Measurements from ENCODE around the gene NNAT. TPM values are rescaled to one million over a fixed set of nuclear protein-coding genes. Genes with fewer than 3 reads are reported as not detected.
"Not testable (repeated sequence)": the region's sequence is repeated elsewhere in the genome, so short reads cannot be mapped to it uniquely, and the experiment has no call there.

Gene NNAT
- total RNA-seq, 1 experiment from 2014 or later, result not detected

DNA sequence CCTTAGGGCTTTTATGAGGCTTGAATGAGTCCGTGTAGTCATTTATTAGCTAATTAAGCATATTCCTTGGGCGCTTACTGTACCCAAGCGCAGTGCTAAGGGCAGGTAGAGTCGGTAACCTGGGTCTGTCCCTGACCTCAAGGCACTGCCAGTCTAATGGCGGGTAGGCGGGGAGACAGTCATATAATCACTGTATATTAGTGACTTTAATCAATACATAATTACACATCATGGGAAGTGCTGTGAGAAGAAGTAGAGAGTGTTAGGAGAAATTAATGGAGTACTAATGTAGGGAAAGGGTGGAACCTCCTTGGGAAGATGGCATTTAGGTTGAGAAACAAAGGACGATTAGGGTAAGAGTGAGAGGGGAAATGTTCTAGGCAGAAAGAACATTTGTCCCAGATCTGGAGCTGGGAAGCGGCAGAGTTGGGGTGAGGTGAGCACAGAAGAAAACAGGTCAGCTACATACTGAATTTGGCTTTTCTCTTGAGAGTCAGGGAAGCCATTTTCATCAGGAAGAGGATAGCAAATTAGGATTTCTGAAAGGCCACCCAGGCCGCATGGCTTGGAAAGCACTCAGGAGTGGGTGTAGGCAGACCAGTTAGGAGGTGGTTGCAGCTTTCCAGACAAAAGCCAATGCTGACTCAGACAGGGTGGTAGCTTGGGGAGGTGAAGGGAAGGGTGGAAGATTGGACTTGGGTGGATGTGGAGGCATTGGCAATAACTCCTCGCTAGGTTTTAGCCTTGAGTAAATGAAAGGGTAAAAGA, 7.6 kb downstream of the NNAT start:
- peak overlapping the region; percentile 98 for H3K4me3 ChIP-seq
- DNase-seq, result peak; percentile 50
- peaks cover 12% of the 10 kb centered on the region; the same call in 1 of the 2 replicates for H3K36me3 ChIP-seq
- no peaks in the 10 kb centered on the region for H3K27me3 ChIP-seq
- no peaks in the 10 kb centered on the region for H3K9me3 ChIP-seq

DNA sequence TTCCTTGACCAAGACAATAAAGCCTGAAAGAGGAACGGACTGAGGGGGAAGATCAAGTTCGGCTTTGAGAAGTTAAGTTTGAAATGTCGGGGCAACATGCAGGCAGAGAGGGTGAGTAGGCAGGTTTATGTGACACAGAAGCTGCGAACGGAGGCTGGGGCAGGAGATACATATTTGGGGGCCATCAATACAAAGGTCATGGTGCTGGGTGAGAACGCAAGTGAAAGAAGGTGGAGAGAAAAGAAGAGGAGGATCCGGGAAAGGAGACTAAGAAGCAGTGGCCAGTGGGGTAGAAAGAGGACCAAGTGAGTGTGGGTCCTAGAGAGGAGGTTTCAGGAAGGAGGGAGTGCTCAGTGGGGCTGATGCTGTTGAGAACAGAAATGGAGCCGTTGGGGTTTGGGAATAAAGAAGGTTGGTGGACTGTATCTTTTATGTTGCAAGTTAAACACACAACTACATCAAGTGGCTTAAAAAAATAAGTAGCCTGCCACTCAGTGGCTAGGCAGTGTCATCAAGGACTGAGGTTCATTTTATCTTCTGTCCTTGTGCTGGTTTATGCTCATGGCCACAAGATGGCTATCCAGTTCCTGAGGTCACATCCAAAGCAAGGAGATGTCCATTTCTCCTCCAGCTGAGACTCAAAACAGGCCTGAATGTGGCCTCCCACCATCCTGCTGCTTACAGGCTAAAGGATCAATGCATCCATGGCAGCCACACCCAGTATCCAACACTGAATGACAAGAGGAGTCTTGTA, 8.3 kb downstream of the NNAT start:
- Histone ChIP-seq H3K36me3 (peaks cover 12% of the 10 kb centered on the region; the same call in 1 of the 2 replicates), H3K27me3 (no peaks in the 10 kb centered on the region)
- no peak for DNase-seq

DNA sequence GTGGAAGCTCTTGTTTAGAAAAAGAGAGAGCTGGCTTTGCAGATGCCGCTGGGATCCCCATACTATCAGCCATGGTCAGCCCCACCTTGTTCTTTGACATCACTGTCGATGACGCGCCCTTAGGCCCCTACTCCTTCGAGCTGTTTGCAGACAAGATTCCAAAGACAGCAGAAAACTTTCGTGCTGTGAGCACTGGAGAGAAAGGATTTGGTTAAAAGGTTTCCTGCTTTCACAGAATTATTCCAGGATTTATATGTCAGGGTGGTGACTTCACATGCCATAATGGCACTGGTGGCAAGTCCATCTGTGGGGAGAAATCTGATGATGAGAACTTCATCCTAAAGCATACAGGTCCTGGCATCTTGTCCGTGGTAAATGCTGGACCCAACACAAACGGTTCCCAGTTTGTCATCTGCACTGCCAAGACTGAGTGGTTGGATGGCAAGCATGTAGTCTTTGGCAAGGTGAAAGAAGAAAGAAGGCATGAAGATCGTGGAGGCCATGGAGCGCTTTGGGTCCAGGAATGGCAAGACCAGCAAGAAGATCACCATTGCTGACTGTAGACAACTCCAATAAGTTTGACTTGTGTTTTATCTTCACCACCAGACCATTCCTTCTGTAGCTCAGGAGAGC, 9.0 kb downstream of the NNAT start:
- Histone ChIP-seq H3K9me3 (no peaks in the 10 kb centered on the region), H3K36me3 (peaks cover 7% of the 10 kb centered on the region; the same call in 1 of the 2 replicates), H3K27me3 (no peaks in the 10 kb centered on the region), H3K4me3 (no peak overlapping the region)
- no peak for DNase-seq

More for the DNA sequence above, 8.3 kb downstream of the NNAT start:
- Histone ChIP-seq H3K9me3 (no peaks in the 10 kb centered on the region), H3K4me3 (peak overlapping the region; percentile 98; the same call in 1 of the 2 replicates)

DNA sequence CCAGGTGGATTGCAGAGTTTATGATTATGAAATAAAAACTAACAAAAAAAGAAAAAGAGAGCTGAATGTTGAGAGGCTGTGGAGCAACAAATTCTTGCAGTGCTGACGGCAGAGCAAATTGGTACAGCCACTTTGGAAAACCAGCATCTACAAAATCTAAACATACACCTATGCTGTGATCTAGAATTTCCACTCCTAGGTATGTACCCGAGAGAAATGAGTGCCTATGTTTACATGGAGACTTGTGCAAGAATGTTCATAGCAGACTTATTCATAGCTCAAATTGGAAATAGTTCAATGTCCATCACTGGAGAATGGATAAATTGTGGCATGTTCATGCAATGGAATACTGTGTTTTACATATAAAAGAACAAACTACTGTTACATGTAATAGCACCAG, 9.6 kb downstream of the NNAT start:
- no peak for DNase-seq
- Histone ChIP-seq H3K4me3 (no peak overlapping the region), H3K27me3 (no peaks in the 10 kb centered on the region), H3K36me3 (peaks cover 1% of the 10 kb centered on the region; the same call in 1 of the 2 replicates), H3K9me3 (no peaks in the 10 kb centered on the region)

DNA sequence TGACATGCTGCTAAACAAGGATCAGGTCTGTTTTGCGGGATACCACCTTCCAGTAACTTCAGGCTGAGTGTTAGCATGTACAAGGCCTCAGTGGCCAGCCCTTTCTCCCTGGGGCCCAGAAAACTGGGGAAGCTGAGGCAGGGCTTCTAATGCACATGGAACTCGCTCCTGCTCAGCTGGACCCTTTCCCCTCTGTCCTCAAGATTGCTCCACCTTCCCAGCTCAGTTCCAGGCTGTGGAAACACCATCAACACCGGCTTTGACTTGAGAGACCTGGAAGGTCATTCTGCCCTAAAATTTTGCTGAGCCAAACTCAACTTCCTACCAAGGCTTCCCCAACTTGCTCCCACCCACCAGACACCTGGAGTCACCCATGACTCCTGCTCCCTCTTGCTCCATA, 10.8 kb downstream of the NNAT start:
- H3K4me3 ChIP-seq, result no peak overlapping the region
- H3K27me3 ChIP-seq, result no peaks in the 10 kb centered on the region
- no peak for DNase-seq
- no peaks in the 10 kb centered on the region for H3K36me3 ChIP-seq
- H3K9me3 ChIP-seq, result no peaks in the 10 kb centered on the region

DNA sequence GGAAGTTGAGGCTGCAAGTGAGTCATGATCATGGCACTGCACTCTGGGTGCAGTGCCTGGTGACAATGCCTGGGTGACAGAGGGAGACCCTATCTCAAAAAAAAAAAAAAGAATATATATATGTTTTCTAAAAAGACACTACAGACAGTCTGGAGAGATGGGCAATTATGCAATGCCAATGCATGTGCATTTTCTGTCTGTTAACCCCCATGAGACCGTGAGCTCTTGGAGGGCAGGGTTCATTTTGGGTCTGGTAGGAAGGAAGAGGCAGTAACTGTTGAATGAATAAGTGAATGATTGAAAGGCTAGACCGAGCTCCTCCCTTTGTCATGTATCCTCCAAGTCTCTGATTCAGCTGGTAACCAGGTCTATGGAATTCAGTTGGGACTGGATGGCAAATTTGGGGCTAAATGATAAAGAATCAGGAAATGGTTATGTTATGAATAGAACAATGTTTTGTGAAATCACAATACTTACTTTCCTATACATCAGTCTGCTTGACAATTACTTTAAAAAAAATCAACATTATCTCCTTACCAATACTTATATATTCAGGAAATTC, 12.2 kb downstream of the NNAT start:
- no peaks in the 10 kb centered on the region for H3K9me3 ChIP-seq
- H3K36me3 ChIP-seq, result no peaks in the 10 kb centered on the region
- H3K27me3 ChIP-seq, result peaks cover 7% of the 10 kb centered on the region
- no peak overlapping the region for H3K4me3 ChIP-seq
- no peak for DNase-seq

DNA sequence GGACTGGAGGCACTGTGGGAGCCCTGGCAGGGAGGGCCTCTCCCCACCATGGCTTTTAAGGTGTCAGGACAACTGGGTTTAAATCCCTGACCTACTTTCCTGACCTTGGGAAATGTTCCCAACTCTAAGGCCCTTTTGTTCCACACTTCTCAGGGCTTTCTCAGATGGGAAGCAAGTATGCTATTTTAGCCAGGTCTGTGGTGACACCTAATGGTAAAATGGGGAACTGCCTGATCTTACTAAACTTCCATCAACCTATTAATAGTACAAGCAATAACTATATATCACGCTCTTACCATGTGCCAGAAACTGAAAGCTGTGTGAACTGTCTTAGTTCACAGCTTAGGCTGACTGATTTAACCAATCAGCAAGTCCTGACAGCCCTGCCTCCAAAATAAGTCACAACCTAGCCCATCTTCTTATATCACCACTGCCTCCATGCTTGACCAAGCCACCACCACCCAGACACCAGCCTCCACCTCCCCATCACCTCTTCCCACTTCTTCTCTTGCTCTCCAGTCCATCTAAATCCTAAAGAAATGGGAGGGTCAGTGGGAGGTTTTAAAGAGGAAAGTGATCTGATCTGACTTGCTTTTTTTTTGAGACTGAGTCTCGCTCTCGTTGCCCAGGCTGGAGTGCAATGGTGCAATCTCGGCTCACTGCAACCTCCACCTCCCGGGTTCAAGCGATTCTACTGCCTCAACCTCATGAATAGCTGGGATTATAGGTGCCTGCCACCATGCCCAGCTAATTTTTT, 13.5 kb downstream of the NNAT start:
- Histone ChIP-seq H3K36me3 (no peaks in the 10 kb centered on the region), H3K4me3 (no peak overlapping the region), H3K9me3 (no peaks in the 10 kb centered on the region), H3K27me3 (peaks cover 12% of the 10 kb centered on the region)
- DNase-seq, result peak; percentile 29

DNA sequence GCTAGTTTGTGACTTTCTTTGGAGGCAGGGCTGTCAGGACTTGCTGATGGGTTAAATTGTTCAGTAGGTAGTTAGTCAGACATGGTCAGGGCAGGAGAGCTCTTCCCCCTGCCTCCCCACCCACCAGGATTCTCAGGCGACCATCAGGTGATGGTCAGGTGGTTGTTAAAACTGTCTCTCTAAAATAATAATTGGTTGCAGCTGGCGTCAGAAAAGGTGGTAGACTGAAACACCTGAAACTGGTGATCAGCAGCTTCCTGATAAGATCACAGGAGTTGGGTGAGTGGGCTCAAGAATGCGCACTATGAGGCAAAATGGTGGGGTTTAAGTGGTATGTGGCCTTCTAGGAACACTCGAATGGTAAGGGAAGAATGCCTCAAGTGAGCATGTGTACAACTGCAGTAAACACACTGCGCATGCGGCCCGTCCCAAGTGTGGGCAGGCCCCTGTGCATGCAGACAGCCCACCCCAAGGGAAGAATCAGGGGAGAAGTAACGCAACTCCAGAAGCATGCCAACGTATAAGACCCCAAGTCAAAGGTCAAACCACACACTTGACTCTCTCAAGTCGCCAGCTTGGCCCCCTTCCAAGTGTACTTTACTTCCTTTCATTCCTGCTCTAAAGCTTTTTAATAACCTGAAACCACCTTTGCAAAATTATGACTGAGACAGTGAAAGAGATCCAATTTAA, 14.5 kb downstream of the NNAT start:
- H3K9me3 ChIP-seq, result no peaks in the 10 kb centered on the region
- H3K4me3 ChIP-seq, result no peak overlapping the region
- no peak for DNase-seq
- peaks cover 12% of the 10 kb centered on the region for H3K27me3 ChIP-seq
- no peaks in the 10 kb centered on the region for H3K36me3 ChIP-seq

DNA sequence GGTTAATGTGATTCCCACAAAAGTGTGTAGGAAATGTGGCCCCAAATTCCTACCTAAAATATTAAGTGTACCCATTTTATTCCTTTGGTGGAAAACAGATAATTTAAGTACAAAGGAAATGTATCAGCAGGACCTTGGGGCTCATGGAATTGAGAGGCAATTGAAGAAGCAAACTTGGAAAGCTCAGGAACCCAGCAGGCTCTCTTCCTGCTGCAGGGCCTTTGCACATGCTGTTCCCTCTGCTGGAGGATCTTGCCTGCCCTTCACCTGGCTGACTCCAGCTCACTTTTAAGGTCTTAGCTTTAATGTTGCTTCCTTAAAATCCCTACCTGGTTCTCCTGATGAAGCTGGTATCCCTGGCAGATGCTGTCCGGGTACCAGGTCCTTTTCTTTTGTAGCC, 16.5 kb downstream of the NNAT start:
- H3K9me3 ChIP-seq, result no peaks in the 10 kb centered on the region
- H3K36me3 ChIP-seq, result no peaks in the 10 kb centered on the region
- no peak for DNase-seq

DNA sequence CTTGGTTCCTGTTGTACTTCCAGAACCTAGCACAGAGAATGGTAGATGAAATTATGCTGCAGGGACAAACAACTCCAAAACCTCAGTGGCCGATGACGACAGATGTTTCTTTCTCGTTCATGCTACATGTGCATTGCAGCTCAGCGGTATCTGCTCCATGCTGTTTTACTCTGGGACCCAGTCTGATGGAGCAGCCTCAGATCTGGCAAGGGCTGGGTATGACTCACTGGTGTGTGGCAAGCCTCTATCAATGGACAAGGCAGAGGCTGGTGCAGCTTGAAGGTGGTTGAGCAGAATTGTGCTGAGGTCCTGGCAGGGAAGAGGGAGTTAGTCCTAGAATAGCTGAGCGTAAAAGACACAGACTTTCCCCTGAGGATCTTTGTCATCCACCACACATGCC, 17.0 kb downstream of the NNAT start:
- Histone ChIP-seq H3K27me3 (peaks cover 12% of the 10 kb centered on the region), H3K36me3 (no peaks in the 10 kb centered on the region), H3K9me3 (no peaks in the 10 kb centered on the region), H3K4me3 (no peak overlapping the region)
- peak; percentile 84 for DNase-seq

More for the DNA sequence above, 16.5 kb downstream of the NNAT start:
- peaks cover 12% of the 10 kb centered on the region for H3K27me3 ChIP-seq
- H3K4me3 ChIP-seq, result no peak overlapping the region

DNA sequence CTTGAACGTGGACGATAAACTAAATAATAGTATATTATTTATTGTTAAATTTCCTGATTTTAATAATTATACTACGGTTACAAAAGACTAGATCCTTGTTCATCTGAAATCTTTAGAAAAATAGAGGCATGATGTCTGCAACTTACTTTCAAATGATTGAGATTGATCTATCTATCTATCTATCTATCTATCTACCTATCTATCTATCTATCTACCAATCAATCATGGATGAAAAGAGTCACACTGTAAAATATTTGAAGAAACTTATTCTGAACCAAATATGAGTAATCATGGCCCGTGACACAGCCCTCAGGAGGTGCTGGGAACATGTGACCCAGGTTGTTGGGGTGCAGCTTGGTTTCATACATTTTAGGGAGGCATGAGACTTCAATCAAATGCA, 18.4 kb downstream of the NNAT start:
- Histone ChIP-seq H3K36me3 (no peaks in the 10 kb centered on the region), H3K27me3 (peaks cover 14% of the 10 kb centered on the region), H3K9me3 (no peaks in the 10 kb centered on the region), H3K4me3 (no peak overlapping the region)
- DNase-seq, result no peak

DNA sequence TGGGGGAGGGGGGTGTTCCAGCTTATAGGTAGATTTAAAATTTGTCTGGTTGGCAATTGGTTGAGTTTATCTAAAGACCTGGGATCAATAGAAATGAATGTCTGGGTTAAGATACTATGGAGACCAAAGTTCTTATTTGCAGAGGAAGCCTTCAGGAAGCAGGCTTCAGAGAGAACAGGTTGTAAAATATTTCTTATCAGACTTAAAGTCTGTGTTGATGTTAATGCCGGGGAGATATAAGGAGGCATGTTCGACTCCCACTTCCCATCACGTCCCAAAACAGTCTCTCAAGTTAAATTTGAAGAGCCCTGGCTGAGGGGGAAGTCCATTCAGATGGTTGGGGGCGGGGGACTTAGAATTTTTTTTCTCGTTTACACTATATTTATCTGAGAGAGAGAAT, 19.0 kb downstream of the NNAT start:
- no peaks in the 10 kb centered on the region for H3K36me3 ChIP-seq
- no peaks in the 10 kb centered on the region for H3K9me3 ChIP-seq
- H3K4me3 ChIP-seq, result no peak overlapping the region
- DNase-seq, result no peak
- H3K27me3 ChIP-seq, result peaks cover 20% of the 10 kb centered on the region

DNA sequence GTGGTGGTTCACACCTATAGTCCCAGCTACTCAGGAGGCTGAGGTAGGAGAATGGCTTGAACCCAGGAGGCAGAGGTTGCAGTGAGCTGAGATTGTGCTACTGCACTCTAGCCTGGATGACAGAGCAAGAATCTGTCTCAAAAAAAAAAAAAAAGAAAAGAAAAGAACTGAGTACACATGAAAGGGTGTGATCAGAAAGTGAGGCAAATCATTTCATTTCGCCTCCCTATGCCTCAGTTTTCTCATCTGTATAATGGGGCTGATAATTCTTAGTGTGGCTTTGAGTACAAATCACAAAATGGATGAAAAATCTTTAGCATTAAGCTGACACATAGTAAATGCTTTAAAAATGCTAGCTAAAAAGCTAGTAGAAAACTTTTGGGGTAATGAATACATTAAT, 19.8 kb downstream of the NNAT start:
- not testable (repeated sequence) for H3K9me3 ChIP-seq, H3K36me3 ChIP-seq, DNase-seq, H3K4me3 ChIP-seq
- peaks cover 24% of the 10 kb centered on the region for H3K27me3 ChIP-seq

DNA sequence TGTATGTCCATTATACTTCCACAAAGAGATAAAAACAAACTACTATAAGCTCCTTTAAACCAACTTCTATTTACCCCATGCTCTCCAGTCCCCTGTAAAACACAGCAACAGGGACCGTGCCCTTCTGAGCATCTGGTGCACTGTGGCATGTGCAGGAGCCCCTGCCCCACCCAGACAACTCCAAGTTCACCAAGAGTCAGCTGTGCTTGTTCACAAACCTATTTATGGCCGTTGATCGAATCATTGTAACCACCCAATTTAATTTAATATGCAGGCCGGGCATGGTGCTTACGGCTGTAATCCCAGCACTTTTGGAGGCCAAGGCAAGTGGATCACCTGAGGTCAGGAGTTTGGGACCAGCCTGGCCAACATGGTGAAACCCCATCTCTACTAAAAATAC, 20.3 kb downstream of the NNAT start:
- Histone ChIP-seq H3K9me3 (no peaks in the 10 kb centered on the region), H3K36me3 (no peaks in the 10 kb centered on the region), H3K27me3 (peaks cover 24% of the 10 kb centered on the region), H3K4me3 (no peak overlapping the region)
- no peak for DNase-seq

DNA sequence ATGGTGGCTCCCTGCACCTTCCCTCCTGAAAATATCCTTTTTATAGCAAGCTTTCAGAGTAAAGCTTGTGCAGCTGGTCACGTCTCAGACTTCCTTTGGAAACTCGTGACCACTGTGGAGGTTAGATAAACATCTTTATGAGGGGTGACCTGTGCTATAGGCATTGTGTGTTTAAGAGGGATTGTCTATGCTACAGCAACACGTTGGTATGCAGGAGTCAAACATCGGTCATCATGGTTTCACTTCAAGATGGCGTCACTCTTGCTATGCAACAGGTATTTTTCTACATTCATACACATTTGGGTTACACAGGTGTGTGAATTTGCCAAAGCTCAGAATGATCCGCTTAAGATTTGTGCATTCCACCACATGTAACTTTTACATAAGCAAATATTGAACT, 21.2 kb downstream of the NNAT start:
- Histone ChIP-seq H3K9me3 (no peaks in the 10 kb centered on the region), H3K27me3 (peaks cover 22% of the 10 kb centered on the region), H3K36me3 (no peaks in the 10 kb centered on the region), H3K4me3 (no peak overlapping the region)
- DNase-seq, result no peak

DNA sequence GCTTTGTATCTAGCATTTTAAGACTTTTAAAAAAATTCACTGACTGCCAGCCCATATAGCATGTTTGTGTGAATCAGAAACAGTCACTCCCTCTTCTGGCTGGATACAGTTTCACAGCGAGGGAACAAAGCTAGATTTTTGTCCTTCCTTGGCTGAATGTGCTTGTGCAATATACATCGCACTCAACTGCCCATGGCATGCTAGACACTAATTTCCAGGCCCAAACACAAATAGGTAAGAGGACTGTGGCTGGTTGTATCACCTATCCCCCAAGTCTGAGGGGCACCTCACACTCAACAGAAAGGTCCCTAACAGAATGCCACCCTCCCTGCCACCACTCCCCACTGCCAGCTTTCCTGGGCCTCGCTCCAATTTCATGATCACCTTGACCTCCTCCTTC, 22.8 kb downstream of the NNAT start:
- DNase-seq, result no peak
- Histone ChIP-seq H3K36me3 (no peaks in the 10 kb centered on the region), H3K4me3 (no peak overlapping the region), H3K9me3 (no peaks in the 10 kb centered on the region), H3K27me3 (peaks cover 14% of the 10 kb centered on the region; the same call in 1 of the 2 replicates)

All from MG63 (cell line).